Stimulated activated CD4-positive, alpha-beta T cell treated with anti-CD3 and anti-CD28 coated beads, Interleukin-2, amount 100 ng/mL, for 48 hours (primary cell): ENCODE data around the gene TSPO.

ENCODE experiments used
- DNase-seq, 2 donors: peaks; one replicate each; pipeline ENCODE4 v3.0.0-alpha.2; 2020

Gene TSPO

GRCh38 chr22:43159484-43160178, 8.3 kb downstream of the TSPO start:
- DNase-seq: no peak

DNA sequence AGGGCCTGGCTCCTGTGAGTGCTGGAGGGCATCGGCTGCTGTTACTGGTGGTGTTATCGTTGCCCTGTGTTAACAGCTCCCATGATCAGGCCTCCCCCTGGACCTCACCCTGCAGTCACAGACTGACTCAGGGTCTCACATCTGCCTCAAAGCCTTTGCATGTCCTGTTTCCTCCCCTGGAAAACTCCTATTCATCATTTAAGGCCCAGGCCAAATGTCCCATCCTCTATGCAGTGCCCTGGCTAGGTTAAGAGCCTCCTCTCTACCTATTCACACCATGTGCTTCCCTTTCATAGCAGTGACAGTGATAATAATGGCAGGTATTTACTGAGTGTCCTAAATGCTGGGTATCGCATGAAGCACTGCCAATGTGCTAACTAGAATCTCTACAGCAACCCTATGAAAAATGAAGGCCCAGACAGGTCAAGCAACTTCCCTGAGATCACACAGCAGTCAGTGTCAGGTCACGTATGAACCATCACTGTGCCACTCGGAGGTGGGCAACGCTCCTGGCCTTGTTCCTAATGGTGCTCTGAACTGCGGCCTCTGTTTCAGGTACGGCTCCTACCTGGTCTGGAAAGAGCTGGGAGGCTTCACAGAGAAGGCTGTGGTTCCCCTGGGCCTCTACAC, 9.3 kb downstream of the TSPO start:
- DNase-seq: no peak

GRCh38 chr22:43162412-43163150, 11.2 kb downstream of the TSPO start:
- DNase-seq: no peak

GRCh38 chr22:43163241-43163795, 12.0 kb downstream of the TSPO start:
- no peak for DNase-seq

DNA sequence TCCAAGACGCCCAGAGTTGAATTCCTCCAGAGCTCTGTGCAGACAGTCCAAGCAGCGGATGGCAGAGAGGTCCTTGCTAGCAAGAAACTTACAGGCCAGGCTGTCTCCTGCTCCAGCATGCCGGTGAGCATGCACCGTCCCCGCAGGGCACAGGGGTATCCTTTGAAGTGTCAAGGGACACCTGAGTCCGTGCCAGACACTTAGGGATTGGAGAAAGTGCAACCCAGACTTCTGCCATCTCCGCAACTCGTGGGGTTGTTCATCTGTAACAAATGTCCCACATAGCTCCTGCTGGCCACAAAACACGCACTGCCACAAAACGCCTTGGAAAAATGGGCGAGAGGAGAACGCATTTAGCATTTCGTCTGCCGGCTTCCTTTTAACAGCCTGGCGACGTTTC, 13.3 kb downstream of the TSPO start:
- no peak for DNase-seq

- no peak for DNase-seq
These were observed 15.0 kb downstream of the TSPO start for GRCh38 chr22:43166132-43166930.

DNA sequence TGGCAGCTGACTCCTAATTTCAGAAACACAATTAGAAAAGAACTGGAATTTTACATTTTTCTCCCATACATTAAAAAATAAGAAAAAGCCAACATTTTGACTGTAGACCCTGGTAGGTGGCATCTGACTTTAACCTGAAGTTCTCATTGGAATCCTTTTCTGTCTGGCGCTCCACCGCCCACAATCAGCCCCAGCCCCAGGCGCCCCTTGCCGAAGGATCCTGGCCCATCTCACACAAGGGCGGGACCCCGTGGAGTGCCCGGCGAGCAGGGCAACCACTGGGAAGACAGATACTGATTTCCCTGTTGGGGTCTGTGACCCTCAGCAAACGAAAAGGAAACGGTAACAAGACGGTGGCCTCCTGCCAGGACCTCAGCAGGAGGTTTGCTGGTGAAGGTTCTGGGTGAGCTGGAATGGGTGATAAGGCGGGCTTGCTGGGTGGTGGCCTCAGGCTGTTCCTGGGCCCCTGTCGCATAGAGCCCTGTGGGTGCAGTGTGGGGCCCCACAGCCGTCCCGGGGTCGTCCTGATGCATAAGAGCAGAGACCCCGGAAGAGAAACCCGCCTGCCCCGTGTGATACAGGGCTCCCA, 15.7 kb downstream of the TSPO start:
- no peak for DNase-seq

DNA sequence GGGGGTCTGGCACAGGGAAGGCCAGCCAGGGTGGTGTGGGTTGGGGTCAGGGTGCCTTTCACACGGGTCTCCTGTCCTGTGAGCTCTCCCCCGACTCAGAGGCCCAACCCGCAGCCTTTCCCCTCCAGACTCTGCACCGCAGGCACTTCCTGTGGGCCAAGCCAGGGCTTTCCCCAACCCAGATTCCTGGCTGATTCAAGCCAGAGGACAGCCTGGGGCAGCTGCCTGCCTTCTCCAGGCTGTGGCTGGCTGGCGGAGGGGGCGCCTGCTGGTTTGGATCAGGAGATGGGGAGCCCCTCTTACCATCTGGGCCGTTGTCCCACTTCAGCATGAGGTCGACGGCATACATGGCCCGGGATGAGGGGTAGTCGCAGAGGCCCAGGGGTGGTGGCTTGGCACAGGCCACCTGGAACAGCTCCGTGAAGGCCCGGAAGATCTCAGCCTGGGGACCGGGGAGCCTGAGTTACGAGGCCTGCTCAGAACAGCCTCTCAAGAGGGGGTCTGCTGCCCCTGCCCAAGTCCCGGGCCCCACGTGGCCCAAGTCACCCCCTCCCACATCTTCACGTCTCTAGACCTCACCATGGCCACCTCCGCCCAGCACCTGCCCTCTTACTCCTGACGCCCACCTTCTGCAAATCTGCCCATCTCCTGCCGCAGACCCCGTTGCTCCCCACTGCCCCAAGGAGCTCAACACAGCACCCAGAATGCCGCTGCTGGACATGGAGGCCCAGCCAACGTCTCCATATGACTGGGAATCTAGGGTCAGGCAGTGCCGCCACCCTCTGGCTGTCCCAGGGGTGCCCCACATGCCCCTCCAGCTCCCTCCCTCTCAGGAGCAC, 17.3 kb downstream of the TSPO start:
- no peak for DNase-seq

DNA sequence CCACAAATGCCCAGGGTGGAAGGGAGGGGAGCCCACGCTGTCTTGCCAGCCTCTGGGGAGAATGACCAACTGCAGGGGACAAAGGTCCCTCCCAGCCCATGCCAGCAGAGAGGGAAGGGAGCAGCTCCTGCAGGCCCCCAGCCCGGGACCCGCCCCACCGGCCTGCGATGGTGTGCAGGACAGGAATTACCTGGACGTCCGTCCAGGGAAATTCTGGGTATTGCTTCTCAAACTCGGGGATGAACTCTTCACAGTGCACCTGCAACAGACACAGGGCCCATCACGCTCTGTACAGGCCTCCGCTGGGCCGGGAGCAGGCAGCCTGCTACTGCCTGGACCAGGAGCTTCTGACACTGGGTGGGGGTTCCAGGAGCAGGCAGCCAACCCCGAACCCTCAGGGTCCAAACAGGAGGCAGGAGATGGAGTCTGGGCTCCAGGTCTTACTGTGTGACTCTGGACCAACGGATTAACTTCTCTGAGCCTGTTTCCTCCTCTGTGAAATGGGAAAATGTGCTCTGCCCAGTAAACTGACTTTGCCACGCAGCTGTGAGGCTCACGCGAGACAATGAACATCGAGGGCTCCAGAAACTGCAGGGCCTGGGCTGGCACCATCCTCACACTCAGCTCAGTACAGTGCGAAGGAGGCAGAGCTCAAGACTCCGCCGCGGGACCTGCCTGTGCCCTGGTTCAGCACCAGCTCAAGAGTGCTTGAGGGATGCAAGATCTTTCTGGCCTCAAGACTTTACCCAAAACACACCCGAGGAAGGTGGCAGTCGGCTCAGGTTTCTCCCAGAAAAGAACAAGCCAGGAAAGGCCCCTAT, 18.2 kb downstream of the TSPO start:
- DNase-seq: no peak

- DNase-seq: no peak
These were observed 18.7 kb downstream of the TSPO start for GRCh38 chr22:43170131-43170480.

DNA sequence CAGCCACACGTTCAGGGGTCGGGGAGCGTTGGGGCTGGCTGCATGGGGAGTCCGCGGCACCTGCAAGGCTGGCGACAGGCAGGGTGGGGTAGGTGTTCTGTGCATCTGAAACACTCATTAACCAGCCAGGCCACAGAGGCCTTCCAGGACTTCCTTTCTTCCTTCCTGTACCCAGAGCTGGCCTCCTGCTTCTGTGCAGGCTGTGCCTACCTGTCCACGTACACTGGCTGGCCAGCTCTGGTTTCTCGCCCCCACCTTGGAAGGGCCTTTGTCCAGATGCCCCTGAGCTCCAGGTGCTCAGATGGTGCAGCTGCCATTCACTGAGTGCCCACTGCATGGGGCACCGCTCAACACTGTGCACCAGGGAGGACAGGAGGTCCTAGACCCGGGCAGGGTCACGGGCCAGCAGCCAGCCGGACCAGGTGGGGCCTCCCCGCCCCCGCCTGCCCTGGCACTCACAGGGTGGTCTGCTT, 19.7 kb downstream of the TSPO start:
- DNase-seq: no peak

DNA sequence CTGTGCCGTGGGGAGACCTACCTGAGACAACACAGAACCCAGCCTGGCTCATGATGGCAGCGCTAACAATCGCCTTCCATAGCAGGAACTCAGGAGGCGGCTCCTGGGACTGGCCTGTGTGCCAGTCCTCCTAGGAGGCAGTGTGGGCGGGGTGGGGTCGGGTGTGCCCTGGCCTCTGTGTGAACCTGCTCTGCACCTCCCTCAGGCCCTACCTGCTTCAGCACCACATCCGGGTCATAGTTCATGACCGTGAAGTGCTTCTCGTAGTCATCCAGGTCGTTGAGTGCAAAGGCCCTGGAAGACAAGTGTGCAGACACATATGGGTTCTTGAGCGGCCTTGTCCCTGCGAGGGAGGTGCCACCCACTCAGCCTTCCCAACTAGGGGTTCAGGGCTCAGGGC, 20.2 kb downstream of the TSPO start:
- no peak for DNase-seq

- DNase-seq: no peak
These were observed 20.8 kb downstream of the TSPO start for GRCh38 chr22:43172191-43172590.

DNA sequence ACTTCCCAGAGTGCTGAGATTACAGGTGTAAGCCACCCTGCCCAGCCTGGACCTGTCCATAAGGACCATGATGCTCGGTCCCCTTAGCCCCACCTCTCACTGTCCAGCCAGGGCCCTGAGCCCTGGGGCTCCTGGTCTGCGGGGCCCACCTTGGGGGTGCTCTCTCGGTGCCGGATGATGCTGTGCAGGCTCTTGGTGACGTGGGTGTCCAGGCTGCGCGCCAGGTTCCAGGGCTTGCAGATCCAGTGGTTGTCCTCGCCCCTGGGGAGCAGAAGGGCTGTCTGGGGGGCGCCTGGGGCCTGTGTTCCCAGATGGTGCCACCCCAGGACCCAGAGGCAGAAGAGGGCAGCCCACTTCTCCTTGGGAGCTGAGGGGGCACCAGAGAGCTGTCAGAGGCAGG, 22.2 kb downstream of the TSPO start:
- DNase-seq: no peak

DNA sequence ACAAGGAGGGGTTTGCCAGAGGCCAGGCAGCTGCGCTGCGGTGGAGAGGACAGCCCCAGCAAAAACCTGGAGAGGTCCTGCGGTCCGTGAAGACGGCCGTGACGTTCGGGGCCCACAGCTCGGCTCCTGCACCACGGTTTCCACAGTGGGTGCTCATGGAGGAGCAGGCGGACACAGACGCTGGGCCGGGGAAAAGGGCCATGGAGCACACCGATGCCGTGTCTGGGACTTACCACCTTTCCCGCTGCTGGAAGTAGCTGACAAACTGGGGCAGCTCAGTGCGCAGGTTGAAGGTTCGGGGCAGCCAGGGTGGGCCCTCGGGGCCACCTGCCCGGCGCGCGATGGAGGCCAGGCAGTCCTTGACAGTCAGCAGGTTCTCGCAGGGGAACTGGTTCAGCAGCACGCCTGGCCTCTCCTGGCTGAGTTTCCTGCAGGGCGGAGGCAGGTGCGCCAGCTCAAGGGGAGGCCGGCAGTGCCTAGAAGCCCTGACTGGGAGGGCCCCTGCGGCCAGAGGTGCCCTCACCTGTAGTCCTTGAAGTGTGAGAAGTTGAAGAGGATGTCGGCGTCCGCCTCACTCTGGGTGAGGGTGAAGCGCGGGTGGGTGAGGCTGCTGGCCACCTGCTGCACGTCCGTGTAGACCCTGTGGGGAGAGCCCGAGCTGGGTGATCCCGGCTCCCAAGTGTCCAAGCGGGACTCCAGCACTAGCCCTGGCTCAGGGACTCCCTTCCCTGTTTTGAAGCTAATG, 22.8 kb downstream of the TSPO start:
- no peak for DNase-seq

DNA sequence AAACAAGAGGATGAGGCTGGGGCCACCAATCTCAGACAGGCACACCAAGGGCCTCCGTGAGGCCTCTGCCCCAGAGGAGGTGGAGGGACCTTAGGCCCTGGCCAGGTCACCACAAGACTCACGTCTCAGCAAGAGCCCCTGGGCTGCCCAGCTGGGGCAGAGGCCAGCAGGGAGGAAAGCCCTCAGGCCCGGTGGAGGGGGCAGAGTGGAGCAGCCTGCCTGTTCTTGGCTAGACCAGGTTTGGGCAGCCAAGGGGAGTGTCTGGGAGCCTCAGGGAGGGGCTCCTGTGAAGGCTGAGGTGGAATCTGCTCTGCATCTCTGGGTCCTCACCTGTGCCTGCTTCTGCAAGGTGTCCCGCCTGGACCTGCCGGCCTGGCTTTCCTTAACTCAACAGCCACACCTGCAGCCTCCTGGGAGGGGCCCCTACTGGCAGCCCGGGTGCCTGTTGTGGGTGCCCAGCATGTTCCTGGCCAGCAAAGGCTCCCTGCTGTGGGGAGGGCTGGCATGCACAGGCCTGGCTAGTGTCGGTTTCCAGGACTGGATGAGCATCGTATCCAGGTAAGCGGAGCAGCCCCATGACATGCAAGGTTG, 23.7 kb downstream of the TSPO start:
- DNase-seq: no peak

DNA sequence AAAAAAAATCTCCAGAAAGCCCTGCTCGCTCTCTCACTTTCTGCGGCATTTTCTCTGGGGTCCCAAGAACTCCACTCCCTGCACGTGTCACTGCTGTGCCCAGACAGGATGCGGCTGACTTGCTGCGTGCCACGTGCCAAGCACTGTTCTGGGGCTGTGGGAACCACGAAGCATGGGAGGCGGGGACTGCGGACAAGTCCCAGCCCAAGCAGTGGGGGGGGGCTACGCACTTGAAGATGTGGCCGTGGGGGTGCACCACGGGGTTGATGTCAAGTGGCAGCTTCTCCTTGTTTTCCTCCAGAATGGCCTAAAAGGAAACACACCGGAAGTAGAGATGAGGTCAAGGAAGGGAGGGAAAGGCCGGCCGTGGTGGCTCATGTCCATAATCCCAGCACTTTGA, 24.7 kb downstream of the TSPO start:
- no peak for DNase-seq

DNA sequence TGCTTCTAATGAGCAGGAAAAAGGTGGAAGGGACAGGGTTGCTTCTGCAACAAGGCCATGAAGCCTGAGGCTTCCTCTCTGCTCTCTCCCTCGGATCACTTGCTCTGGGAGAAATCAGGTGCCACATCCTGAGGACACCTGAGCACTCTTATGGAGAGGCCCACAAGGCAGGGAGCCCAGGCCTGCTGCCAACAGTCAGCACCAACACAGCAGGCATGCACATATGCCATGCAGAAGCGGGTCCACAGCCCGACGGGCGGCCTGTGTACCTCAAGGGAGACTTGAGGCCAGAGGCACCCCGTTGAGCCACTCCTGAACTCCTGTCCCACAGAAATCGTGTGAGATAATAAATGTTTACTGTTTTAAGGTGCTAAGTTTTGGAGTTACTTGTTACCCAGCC, 26.1 kb downstream of the TSPO start:
- no peak for DNase-seq

GRCh38 chr22:43179146-43179910, 28.0 kb downstream of the TSPO start:
- DNase-seq: no peak
